H1 (cell line): ENCODE results near the gene RELN. TPM values are rescaled to one million over a fixed set of nuclear protein-coding genes. Genes with fewer than 3 reads are reported as not detected.

Experiments used
- CTCF ChIA-PET: fragments of 300-600 bp; sonication (Branson Sonifier 250); formaldehyde crosslinking; loops from one replicate; lab custom pipeline; 2021; ENCODE audit not compliant: partially characterized antibody; lab: Charles Lee
- POLR2A ChIA-PET: fragments of 300-600 bp; sonication (Branson Sonifier 250); formaldehyde crosslinking; loops from one replicate; lab custom pipeline; 2021; ENCODE audit warnings: inconsistent platforms; ENCODE audit not compliant: partially characterized antibody; lab: Charles Lee
- DNase-seq, 2 experiments: peaks; one replicate each; pipeline versions ENCODE4 v3.0.0 to v3.0.0-alpha.2; 2010 to 2022; ENCODE audit warnings: low spot score in 2 of 2, low read depth in 1 of 2, mixed read lengths in 1 of 2
- FAIRE-seq: peaks from 2 replicates; lab custom pipeline; 2011; peaks lifted over from hg19 to GRCh38; lab: Jason Lieb, UNC
- H2AFZ ChIP-seq: 2 replicates; pipeline ENCODE4 v1.8.1; 2012; ENCODE audit warnings: low read length, inconsistent platforms
- H2AK5ac ChIP-seq: 2 replicates; pipeline ENCODE4 v1.6.1; 2013; ENCODE audit warnings: low read depth, low read length
- H2BK120ac ChIP-seq: replicated peaks from 2 replicates; pipeline ENCODE3; 2013; ENCODE audit warnings: low read depth, low read length, inconsistent platforms
- H2BK12ac ChIP-seq: 2 replicates; pipeline ENCODE4 v1.6.1; 2013; ENCODE audit warnings: low read depth, low read length
- H2BK15ac ChIP-seq: 2 replicates; pipeline ENCODE4 v1.6.1; 2013; ENCODE audit warnings: low read length
- H2BK20ac ChIP-seq: 2 replicates; pipeline ENCODE4 v1.6.1; 2013; ENCODE audit warnings: low read length
- H2BK5ac ChIP-seq: 2 replicates; pipeline ENCODE4 v1.6.1; 2013; ENCODE audit warnings: low read depth, low read length
- H3K14ac ChIP-seq: 2 replicates; pipeline ENCODE4 v1.6.1; 2013; ENCODE audit warnings: inconsistent platforms; ENCODE audit not compliant: insufficient read length
- H3K18ac ChIP-seq: 2 replicates; pipeline ENCODE4 v1.6.1; 2013; ENCODE audit warnings: low read length; ENCODE audit errors: extremely low read depth
- H3K23ac ChIP-seq: 2 replicates; pipeline ENCODE4 v1.6.1; 2013; ENCODE audit warnings: inconsistent platforms; ENCODE audit not compliant: insufficient read length
- H3K23me2 ChIP-seq: 2 replicates; pipeline ENCODE4 v1.6.1; 2013; ENCODE audit warnings: low read depth, low read length
- H3K27ac ChIP-seq: 2 replicates; pipeline ENCODE4 v1.6.1; 2011; ENCODE audit warnings: low read depth, low read length, inconsistent platforms
- H3K27me3 ChIP-seq, 4 experiments: replicated peaks in 1 of 4; 1 replicate in 1 of 4; 2 replicates in 3 of 4; pipeline versions ENCODE4 v1.6.1 to v1.8.1; 2011 to 2013; ENCODE audit warnings: low read length in 3 of 4, mild to moderate bottlenecking in 3 of 4, inconsistent platforms in 2 of 4, mixed read lengths in 2 of 4, moderate library complexity in 1 of 4; ENCODE audit not compliant: control insufficient read depth in 3 of 4, insufficient read depth in 3 of 4; ENCODE audit errors: extremely low read depth in 1 of 4
- H3K36me3 ChIP-seq, 4 experiments: 2 replicates each; pipeline versions ENCODE4 v1.6.1 to v1.8.1; 2011 to 2013; ENCODE audit warnings: mild to moderate bottlenecking in 4 of 4, low read length in 3 of 4, moderate library complexity in 2 of 4, control low read depth in 1 of 4, inconsistent platforms in 1 of 4; ENCODE audit not compliant: insufficient read depth in 4 of 4, control insufficient read depth in 2 of 4
- H3K4ac ChIP-seq: replicated peaks from 2 replicates; pipeline ENCODE3; 2013; ENCODE audit warnings: low read length, low read depth, mixed read lengths, inconsistent platforms; ENCODE audit not compliant: insufficient read length
- H3K4me1 ChIP-seq, 4 experiments: replicated peaks in 1 of 4; 1 replicate in 1 of 4; 2 replicates in 3 of 4; pipeline versions ENCODE4 v1.6.1 to v1.8.1; 2011 to 2013; ENCODE audit warnings: low read length in 3 of 4, inconsistent platforms in 2 of 4, mixed read lengths in 1 of 4; ENCODE audit not compliant: insufficient read depth in 4 of 4, control insufficient read depth in 3 of 4
- H3K4me2 ChIP-seq, 2 experiments: 2 replicates each; pipeline versions ENCODE4 v1.6.1 to v1.8.1; 2011 to 2013; ENCODE audit warnings: low read depth in 2 of 2, low read length in 2 of 2, control low read depth in 1 of 2, inconsistent platforms in 1 of 2, mild to moderate bottlenecking in 1 of 2; ENCODE audit not compliant: insufficient read depth in 1 of 2
- H3K4me3 ChIP-seq, 4 experiments: fragments of 200-600, 300-600 bp in 1 of 4; sonication (generic), shearing (Covaris generic), sonication (Bioruptor Twin) in 1 of 4; 2 replicates each; pipeline versions ENCODE4 v1.5.1 to v1.8.1; 2011 to 2016; ENCODE audit warnings: low read length in 4 of 4, low read depth in 3 of 4, control low read depth in 2 of 4, inconsistent platforms in 2 of 4, mild to moderate bottlenecking in 2 of 4, mixed read lengths in 1 of 4, moderate library complexity in 1 of 4; ENCODE audit not compliant: insufficient read depth in 2 of 4; ENCODE audit errors: extremely low read depth in 1 of 4
- H3K56ac ChIP-seq: replicated peaks from 2 replicates; pipeline ENCODE3; 2013; ENCODE audit warnings: low read depth, mild to moderate bottlenecking, mixed read lengths, low read length, inconsistent platforms; ENCODE audit not compliant: insufficient read length
- H3K79me1 ChIP-seq: 2 replicates; pipeline ENCODE4 v1.6.1; 2013; ENCODE audit warnings: low read depth, low read length, control low read depth
- H3K79me2 ChIP-seq, 2 experiments: 2 replicates each; pipeline versions ENCODE4 v1.6.1 to v1.8.1; 2012 to 2013; ENCODE audit warnings: low read length in 2 of 2, mild to moderate bottlenecking in 2 of 2, inconsistent platforms in 1 of 2; ENCODE audit not compliant: insufficient read depth in 2 of 2, control insufficient read depth in 1 of 2
- H3K9ac ChIP-seq, 4 experiments: replicated peaks in 1 of 4; 1 replicate in 1 of 4; 2 replicates in 3 of 4; pipeline versions ENCODE4 v1.6.1 to v1.8.1; 2011 to 2013; ENCODE audit warnings: low read depth in 3 of 4, low read length in 3 of 4, control low read depth in 2 of 4, mild to moderate bottlenecking in 2 of 4, moderate library complexity in 2 of 4, inconsistent platforms in 1 of 4; ENCODE audit errors: extremely low read depth in 1 of 4
- H3K9me3 ChIP-seq, 2 experiments: 2 replicates each; pipeline versions ENCODE4 v1.6.1 to v1.8.1; 2012 to 2013; ENCODE audit warnings: mild to moderate bottlenecking in 2 of 2, moderate library complexity in 2 of 2, control low read depth in 1 of 2, inconsistent platforms in 1 of 2, low read depth in 1 of 2, low read length in 1 of 2, mixed read lengths in 1 of 2; ENCODE audit not compliant: insufficient read depth in 2 of 2
- H4K20me1 ChIP-seq, 2 experiments: replicated peaks in 1 of 2; 2 replicates each; pipeline versions ENCODE3 to v1.8.1; 2011 to 2013; ENCODE audit warnings: inconsistent platforms in 2 of 2, low read length in 2 of 2, mild to moderate bottlenecking in 1 of 2; ENCODE audit not compliant: insufficient read depth in 2 of 2, control insufficient read depth in 1 of 2
- H4K5ac ChIP-seq: 2 replicates; pipeline ENCODE4 v1.6.1; 2013; ENCODE audit warnings: low read length, low read depth, mixed read lengths, inconsistent platforms; ENCODE audit not compliant: insufficient read length
- H4K8ac ChIP-seq: 2 replicates; pipeline ENCODE4 v1.8.0; 2013; ENCODE audit warnings: mild to moderate bottlenecking, moderate library complexity, low read length, inconsistent platforms; ENCODE audit not compliant: insufficient read depth; ENCODE audit errors: extremely low read depth
- H4K91ac ChIP-seq: replicated peaks from 2 replicates; pipeline ENCODE3; 2013; ENCODE audit warnings: low read length, mixed read lengths, inconsistent platforms; ENCODE audit not compliant: insufficient read length
- BRCA1 ChIP-seq: IDR thresholded peaks from 2 replicates; pipeline ENCODE4 v1.6.1; 2012; ENCODE audit warnings: low read depth, low read length, improper control_type of control experiment
- JUN ChIP-seq: IDR thresholded peaks from 2 replicates; pipeline ENCODE4 v1.6.1; 2011; ENCODE audit warnings: low read depth, mild to moderate bottlenecking, improper control_type of control experiment, low read length
- JUND ChIP-seq: IDR thresholded peaks from 2 replicates; pipeline ENCODE4 v1.6.1; 2011; ENCODE audit warnings: mild to moderate bottlenecking, improper control_type of control experiment, low read length
- KDM1A ChIP-seq: fragments of 200-600, 300-600 bp; sonication (generic); IDR thresholded peaks from 2 replicates; pipeline ENCODE4 v1.7.1; 2016; ENCODE audit warnings: mild to moderate bottlenecking, low read length, borderline replicate concordance
- KDM5A ChIP-seq: fragments of 200-600 bp; IDR thresholded peaks from 2 replicates; pipeline ENCODE4 v1.7.1; 2012; ENCODE audit warnings: mild to moderate bottlenecking, low read length, inconsistent platforms, mixed read lengths
- MAFK ChIP-seq: IDR thresholded peaks from 2 replicates; pipeline ENCODE4 v1.6.1; 2012; ENCODE audit warnings: low read depth, mild to moderate bottlenecking, improper control_type of control experiment, low read length
- POLR2AphosphoS5 ChIP-seq: IDR thresholded peaks from 2 replicates; pipeline ENCODE4 v1.6.1; 2011; ENCODE audit warnings: low read depth, low read length
- POU5F1 ChIP-seq: IDR thresholded peaks from 2 replicates; pipeline ENCODE4 v1.6.1; 2011; ENCODE audit warnings: low read depth, mild to moderate bottlenecking, low read length, moderate library complexity
- RAD21 ChIP-seq, 2 experiments: IDR thresholded peaks in 1 of 2; conservative IDR thresholded peaks in 1 of 2; 2 replicates each; pipeline ENCODE4 v1.6.1; 2011; ENCODE audit warnings: low read depth in 2 of 2, low read length in 2 of 2, improper control_type of control experiment in 1 of 2, inconsistent platforms in 1 of 2, mild to moderate bottlenecking in 1 of 2, moderate library complexity in 1 of 2
- RBBP5 ChIP-seq: IDR thresholded peaks from 2 replicates; pipeline ENCODE4 v1.7.1; 2012; ENCODE audit warnings: low read depth, mild to moderate bottlenecking, inconsistent platforms, low read length, moderate library complexity, borderline replicate concordance
- RXRA ChIP-seq: IDR thresholded peaks from 2 replicates; pipeline ENCODE4 v1.6.1; 2011; ENCODE audit warnings: low read depth, mild to moderate bottlenecking, low read length, moderate library complexity; ENCODE audit not compliant: insufficient read depth
- SIX5 ChIP-seq: IDR thresholded peaks from 2 replicates; pipeline ENCODE4 v1.6.1; 2011; ENCODE audit warnings: mild to moderate bottlenecking, low read depth, low read length
- WGBS, 2 experiments: shearing (Covaris generic) in 1 of 2; methylation state at CpG; one replicate each; pipeline versions ENCODE4 v1.1.6 to v1.1.7; 2013 to 2015; ENCODE audit warnings: low lambda C conversion rate in 2 of 2, mixed read lengths in 2 of 2, inconsistent platforms in 1 of 2, low coverage in 1 of 2, missing lambda C conversion rate in 1 of 2; ENCODE audit not compliant: insufficient replicate concordance in 2 of 2, insufficient coverage in 1 of 2, insufficient read length in 1 of 2; ENCODE audit errors: extremely low coverage in 1 of 2, missing lambda C conversion rate in 1 of 2; 5-methylcytosine and 5-hydroxymethylcytosine counted together
- polyA plus RNA-seq, 7 experiments: library from polyadenylated mRNA; depleted of rRNA in 3 of 7; stranded (reverse) in 5 of 7; unstranded in 2 of 7; fragments of >200 nt in 5 of 7; fragments of 200-250 nt in 2 of 7; gene quantifications; 1 replicate in 5 of 7; 2 replicates in 1 of 7; 4 replicates in 1 of 7; pipeline versions ENCODE4 v1.2.1 to v1.2.3, GENCODE V29; 2011 to 2013; ENCODE audit warnings: missing spikeins in 2 of 7, mixed read lengths in 2 of 7
- total RNA-seq: library from RNA; stranded (reverse); fragmentation: NEBNext Ultra II Directional; extraction: Animal tissue kit (Norgen Biotek cat#: 25700); gene quantifications from 2 replicates; pipeline ENCODE4 v1.2.1, GENCODE V29; 2021

Gene RELN
- total and polyA plus RNA-seq, 2 of the 8 experiments (the other 6 are each of a cell fraction or from before 2014, with no cell fraction given): 0.03 to 0.07 TPM

GRCh38 chr7:103714376-103714927 lies 275.0 kb downstream of the RELN start:
- Histone ChIP-seq H3K4me3 (no peak overlapping the region), H3K36me3 (no peaks in the 10 kb centered on the region), H2AFZ (no peak overlapping the region), H3K4me1 (no peaks in the 10 kb centered on the region), H2AK5ac (no peak overlapping the region), H3K4me2 (no peak overlapping the region), H3K14ac (no peak overlapping the region), H3K79me2 (no peaks in the 10 kb centered on the region), H3K27ac (no peak overlapping the region), H3K23me2 (no peaks in the 10 kb centered on the region), H3K23ac (no peak overlapping the region), H3K18ac (no peak overlapping the region), H3K27me3 (no peaks in the 10 kb centered on the region), H3K9me3 (no peaks in the 10 kb centered on the region), H4K20me1 (no peaks in the 10 kb centered on the region), H3K56ac (no peak overlapping the region), H2BK20ac (no peak overlapping the region), H4K8ac (no peak overlapping the region), H2BK120ac (no peak overlapping the region), H3K79me1 (no peaks in the 10 kb centered on the region), H4K91ac (no peak overlapping the region), H2BK12ac (no peak overlapping the region), H4K5ac (no peak overlapping the region), H2BK15ac (no peak overlapping the region), H2BK5ac (no peak overlapping the region), H3K9ac (no peak overlapping the region), H3K4ac (no peak overlapping the region)
- POLR2A ChIA-PET: no interaction called here
- TF ChIP-seq POLR2AphosphoS5 (no peak), RAD21 (IDR thresholded peaks at IDR 0.05 in 1 of 2, conservative IDR thresholded peaks at IDR 0.05 in 1 of 2; ENCODE audit: low read depth in 2 of 2, low read length in 2 of 2) (no peak), SIX5 (no peak), BRCA1 (no peak), RXRA (no peak), RBBP5 (no peak), KDM1A (no peak), JUN (no peak), MAFK (no peak), KDM5A (no peak), JUND (no peak), POU5F1 (no peak)
- CTCF ChIA-PET: no interaction called here
- DNase-seq: no peak
- 90% methylated on average over 9 of the region's 9 CpGs; no CpG with 5 or more reads in 1 of the 2 experiments for WGBS, 2 experiments
- no peak for FAIRE-seq
